OCI-LY7 (cell line): ENCODE measurements around the gene BCAP29. TPM values are rescaled to one million over a fixed set of nuclear protein-coding genes. Genes with fewer than 3 reads are reported as not detected.

Experiments used
- BruUV-seq: library from RNA; stranded (reverse); fragments of 400-500 nt; replicated peaks from 2 replicates; lab custom pipeline; 2021; lab: Mats Ljungman, UMichigan
- CTCF ChIA-PET: fragments of 300-600 bp; sonication (Branson Sonifier 250); formaldehyde crosslinking; loops from one replicate; lab custom pipeline; 2022; ENCODE audit warnings: antibody characterized with exemption; ENCODE audit not compliant: unreplicated experiment; lab: Charles Lee
- POLR2A ChIA-PET: fragments of 300-600 bp; sonication (Branson Sonifier 250); formaldehyde crosslinking; loops from one replicate; lab custom pipeline; 2022; ENCODE audit warnings: antibody characterized with exemption; lab: Charles Lee
- DNase-seq: peaks from one replicate; pipeline ENCODE4 v3.0.0-alpha.2; 2015; ENCODE audit warnings: low spot score
- H2AFZ ChIP-seq: fragments of 200-600 bp; sonication (generic), shearing (Covaris generic); 2 replicates; pipeline ENCODE4 v1.6.1; 2014; ENCODE audit warnings: mild to moderate bottlenecking, antibody characterized with exemption, low read length, moderate library complexity
- H3K27ac ChIP-seq: fragments of 200-600 bp; sonication (generic); 2 replicates; pipeline ENCODE4 v1.5.1; 2014; ENCODE audit warnings: mixed run types, low read depth, mild to moderate bottlenecking, moderate library complexity, low read length, inconsistent platforms; ENCODE audit not compliant: poor library complexity, severe bottlenecking
- H3K36me3 ChIP-seq: fragments of 200-600 bp; sonication (generic); 2 replicates; pipeline ENCODE4 v1.6.1; 2014; ENCODE audit warnings: mild to moderate bottlenecking, antibody characterized with exemption, low read length, moderate library complexity, mixed read lengths; ENCODE audit not compliant: insufficient read depth
- H3K4me1 ChIP-seq: fragments of 200-600 bp; sonication (generic); 2 replicates; pipeline ENCODE4 v1.5.1; 2014; ENCODE audit warnings: mild to moderate bottlenecking, low read length; ENCODE audit not compliant: insufficient read depth, poor library complexity, severe bottlenecking
- H3K4me2 ChIP-seq: fragments of 200-600 bp; sonication (generic); 2 replicates; pipeline ENCODE4 v1.6.1; 2014; ENCODE audit warnings: mild to moderate bottlenecking, low read length
- H3K4me3 ChIP-seq: fragments of 200-600 bp; sonication (generic); 2 replicates; pipeline ENCODE4 v1.5.1; 2014; ENCODE audit warnings: mild to moderate bottlenecking, low read depth, low read length; ENCODE audit not compliant: poor library complexity, severe bottlenecking
- H3K79me2 ChIP-seq: fragments of 200-600 bp; sonication (generic); 2 replicates; pipeline ENCODE4 v1.6.1; 2016; ENCODE audit warnings: low read depth, mild to moderate bottlenecking, low read length, moderate library complexity, mixed read lengths; ENCODE audit not compliant: insufficient read depth
- H3K9me2 ChIP-seq: fragments of 200-600 bp; sonication (generic); 2 replicates; pipeline ENCODE4 v1.6.1; 2016; ENCODE audit warnings: mild to moderate bottlenecking, low read length, mixed read lengths; ENCODE audit not compliant: insufficient read depth
- H3K9me3 ChIP-seq: fragments of 200-600 bp; sonication (generic); 2 replicates; pipeline ENCODE4 v1.6.1; 2014; ENCODE audit warnings: mild to moderate bottlenecking, mixed run types, low read length, mixed read lengths
- H4K20me1 ChIP-seq: fragments of 200-600 bp; sonication (generic); 2 replicates; pipeline ENCODE4 v1.6.1; 2014; ENCODE audit warnings: mild to moderate bottlenecking, antibody characterized with exemption, low read length, moderate library complexity, mixed read lengths; ENCODE audit not compliant: insufficient read depth
- CTCF ChIP-seq: fragments of 200-600 bp; sonication (generic); conservative IDR thresholded peaks from 2 replicates; pipeline ENCODE4 v1.5.1; 2014; ENCODE audit warnings: mild to moderate bottlenecking, antibody characterized with exemption, low read length, moderate library complexity, mixed read lengths
- EZH2phosphoT487 ChIP-seq: fragments of 200-600 bp; sonication (generic); IDR thresholded peaks from 2 replicates; pipeline ENCODE4 v1.6.1; 2018; ENCODE audit warnings: low read depth, borderline replicate concordance, mild to moderate bottlenecking, mixed run types, antibody characterized with exemption, low read length, moderate library complexity, mixed read lengths
- intact Hi-C: fragments of 100-400 bp; cut with micrococcal nuclease; formaldehyde crosslinking; loops from one replicate; pipeline ENCODE4 v1.10.0; 2022; ENCODE audit not compliant: unreplicated experiment
- total RNA-seq, 2 experiments: library from RNA; depleted of rRNA in 1 of 2; stranded (reverse); fragments of >200 nt in 1 of 2; shearing (Covaris generic) in 1 of 2; gene quantifications; 2 replicates each; pipeline ENCODE4 v1.2.3, GENCODE V29; 2014 to 2022

BCAP29 gene
- total RNA-seq, 2 experiments from 2014 or later = 18.7 to 26.3 TPM

GRCh38 chr7:107543338-107543993 is 36.6 kb upstream of the BCAP29 start:
- no TSS peak for BruUV-seq

DNA sequence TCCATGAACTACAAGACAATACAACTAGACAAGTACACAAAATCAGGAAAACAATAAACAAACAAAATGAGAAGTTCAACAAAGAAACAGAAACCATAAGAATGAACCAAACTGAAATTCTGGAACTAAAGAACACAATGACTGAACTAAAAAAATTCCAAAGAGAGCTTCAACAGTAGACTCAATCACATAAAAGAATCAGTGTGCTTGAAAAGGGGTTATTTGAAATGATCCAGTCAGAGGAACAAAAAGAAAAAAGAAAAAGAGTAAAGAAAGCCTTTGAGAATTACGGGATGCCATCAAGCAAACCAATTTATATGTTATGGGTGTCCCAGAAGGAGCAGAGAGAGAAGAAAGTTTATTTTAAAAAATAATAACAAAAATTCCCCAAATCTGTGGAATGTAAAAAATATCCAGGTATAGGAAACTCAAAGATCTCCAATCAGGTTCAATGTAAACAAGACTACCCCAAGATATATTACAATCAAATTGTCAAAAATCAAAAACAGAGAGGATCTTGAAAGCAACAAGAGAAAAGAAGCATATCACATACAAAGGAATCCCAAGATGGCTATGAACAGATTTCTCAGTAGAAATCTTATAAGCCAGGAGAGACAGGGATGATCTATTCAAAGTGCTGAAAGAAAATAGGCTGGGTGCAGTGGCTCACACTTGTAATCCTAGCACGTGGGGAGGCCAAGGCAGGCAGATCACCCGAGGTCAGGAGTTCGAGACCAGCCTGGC is 35.0 kb upstream of the BCAP29 start:
- intact Hi-C loops = no loop called here
- ChIA-PET CTCF (no interaction called here), POLR2A (no interaction called here)
- Histone ChIP-seq H3K4me1 (no peaks in the 10 kb centered on the region), H3K27ac (no peak overlapping the region), H3K79me2 (no peaks in the 10 kb centered on the region), H3K36me3 (peaks cover 79% of the 10 kb centered on the region), H3K9me2 (no peaks in the 10 kb centered on the region), H3K4me3 (no peak overlapping the region), H4K20me1 (no peaks in the 10 kb centered on the region), H3K9me3 (peaks cover 12% of the 10 kb centered on the region; the same call in 1 of the 2 replicates), H2AFZ (no peak overlapping the region), H3K4me2 (no peak overlapping the region)
- TF ChIP-seq CTCF (no peak), EZH2phosphoT487 (no peak)
- DNase-seq = no peak
- BruUV-seq = no TSS peak

More at GRCh38 chr7:107543338-107543993, 36.6 kb upstream of the BCAP29 start:
- no peak for DNase-seq
- ChIA-PET CTCF (no interaction called here), POLR2A (no interaction called here)
- Histone ChIP-seq H3K27ac (no peak overlapping the region), H3K9me3 (peaks cover 12% of the 10 kb centered on the region; the same call in 1 of the 2 replicates), H3K9me2 (no peaks in the 10 kb centered on the region), H2AFZ (no peak overlapping the region), H3K4me2 (no peak overlapping the region), H3K4me3 (no peak overlapping the region), H3K36me3 (peaks cover 77% of the 10 kb centered on the region), H3K4me1 (no peaks in the 10 kb centered on the region), H3K79me2 (no peaks in the 10 kb centered on the region), H4K20me1 (no peaks in the 10 kb centered on the region)
- TF ChIP-seq EZH2phosphoT487 = no peak
- TF ChIP-seq CTCF = no peak
- intact Hi-C loops = no loop called here

GRCh38 chr7:107551936-107552335 is 28.1 kb upstream of the BCAP29 start:
- Histone ChIP-seq H3K36me3 (peaks cover 90% of the 10 kb centered on the region), H4K20me1 (no peaks in the 10 kb centered on the region), H3K9me2 (no peaks in the 10 kb centered on the region), H3K27ac (no peak overlapping the region), H3K9me3 (no peaks in the 10 kb centered on the region), H3K79me2 (no peaks in the 10 kb centered on the region), H3K4me3 (no peak overlapping the region), H3K4me2 (no peak overlapping the region), H3K4me1 (no peaks in the 10 kb centered on the region), H2AFZ (no peak overlapping the region)
- TF ChIP-seq CTCF = no peak
- TF ChIP-seq EZH2phosphoT487 = no peak
- BruUV-seq = no TSS peak
- no peak for DNase-seq
- ChIA-PET POLR2A (interaction anchor here (0.6 to 0.8 kb wide), 2 partner anchors 9 to 10 kb away, joined by 3 read pairs; no protein-coding TSS in a partner anchor), CTCF (no interaction called here)
- intact Hi-C loops = no loop called here
